IMR-90 (cell line): ENCODE results near the gene PARP6. TPM values are rescaled to one million over a fixed set of nuclear protein-coding genes. Genes with fewer than 3 reads are reported as not detected.

ENCODE experiments used
- ATAC-seq: fragments of 200-7000 bp; cut with Tn5 transposase; 2 replicates; pipeline ENCODE4 v1.9.1; 2020; ENCODE audit warnings: low read depth, mild to moderate bottlenecking, moderate library complexity
- BruUV-seq: library from RNA; stranded (reverse); fragments of 400-500 nt; replicated peaks from 2 replicates; lab custom pipeline; 2021; lab: Mats Ljungman, UMichigan
- CTCF ChIA-PET: fragments of 300-600 bp; formaldehyde crosslinking; extraction: SDS; loops from one replicate; lab custom pipeline; 2021; ENCODE audit warnings: antibody characterized with exemption; lab: Yijun Ruan, JAX
- POLR2A ChIA-PET: fragments of 300-600 bp; sonication (Branson Sonifier 250); formaldehyde crosslinking; loops from one replicate; lab custom pipeline; 2022; ENCODE audit warnings: antibody characterized with exemption; ENCODE audit not compliant: unreplicated experiment; lab: Charles Lee
- DNase-seq: peaks from one replicate; pipeline ENCODE4 v3.0.0; 2013
- H2AFZ ChIP-seq: replicated peaks from 2 replicates; pipeline ENCODE3; 2013; ENCODE audit warnings: low read length, mild to moderate bottlenecking; ENCODE audit not compliant: poor library complexity
- H2AK5ac ChIP-seq: 2 replicates; pipeline ENCODE4 v1.6.1; 2013; ENCODE audit warnings: low read depth, low read length, inconsistent platforms
- H2AK9ac ChIP-seq: replicated peaks from 2 replicates; pipeline ENCODE3; 2013; ENCODE audit warnings: mild to moderate bottlenecking, low read depth, low read length, moderate library complexity; ENCODE audit not compliant: poor library complexity
- H2BK120ac ChIP-seq: 2 replicates; pipeline ENCODE4 v1.6.1; 2013; ENCODE audit warnings: low read depth, low read length, inconsistent platforms
- H2BK15ac ChIP-seq: 3 replicates; pipeline ENCODE4 v1.6.1; 2013; ENCODE audit warnings: low read depth, low read length, inconsistent platforms
- H2BK20ac ChIP-seq: 2 replicates; pipeline ENCODE4 v1.6.1; 2013; ENCODE audit warnings: low read depth, mild to moderate bottlenecking, inconsistent platforms, low read length, moderate library complexity
- H2BK5ac ChIP-seq: 2 replicates; pipeline ENCODE4 v1.6.1; 2013; ENCODE audit warnings: mild to moderate bottlenecking, low read depth, low read length, inconsistent platforms; ENCODE audit not compliant: poor library complexity, severe bottlenecking
- H3K14ac ChIP-seq: replicated peaks from 2 replicates; pipeline ENCODE4 v1.6.1; 2013; ENCODE audit warnings: low read depth, low read length, inconsistent platforms
- H3K18ac ChIP-seq: 2 replicates; pipeline ENCODE4 v1.6.1; 2013; ENCODE audit warnings: low read depth, low read length, control low read depth
- H3K23ac ChIP-seq: 2 replicates; pipeline ENCODE4 v1.6.1; 2013; ENCODE audit warnings: low read depth, low read length, inconsistent platforms
- H3K27ac ChIP-seq: 2 replicates; pipeline ENCODE4 v1.5.1; 2013; ENCODE audit warnings: mild to moderate bottlenecking, control low read depth, low read length; ENCODE audit not compliant: insufficient read depth
- H3K27me3 ChIP-seq: 2 replicates; pipeline ENCODE4 v1.6.1; 2013; ENCODE audit warnings: low read length; ENCODE audit not compliant: control insufficient read depth, insufficient read depth
- H3K36me3 ChIP-seq: 2 replicates; pipeline ENCODE4 v1.6.1; 2013; ENCODE audit warnings: low read length, mixed read lengths; ENCODE audit not compliant: control insufficient read depth, insufficient read depth
- H3K4ac ChIP-seq: 2 replicates; pipeline ENCODE4 v1.6.1; 2013; ENCODE audit warnings: low read depth, low read length, inconsistent platforms
- H3K4me1 ChIP-seq: 2 replicates; pipeline ENCODE4 v1.6.1; 2013; ENCODE audit warnings: low read length, mixed read lengths; ENCODE audit not compliant: control insufficient read depth, insufficient read depth
- H3K4me2 ChIP-seq: 2 replicates; pipeline ENCODE4 v1.6.1; 2013; ENCODE audit warnings: low read depth, mild to moderate bottlenecking, control low read depth, low read length, moderate library complexity
- H3K4me3 ChIP-seq: 2 replicates; pipeline ENCODE4 v1.5.1; 2013; ENCODE audit warnings: low read depth, mild to moderate bottlenecking, control low read depth, low read length, moderate library complexity; ENCODE audit not compliant: insufficient read depth
- H3K56ac ChIP-seq: 2 replicates; pipeline ENCODE4 v1.6.1; 2013; ENCODE audit warnings: low read length, inconsistent platforms; ENCODE audit not compliant: insufficient read depth; ENCODE audit errors: extremely low read depth
- H3K79me1 ChIP-seq, 2 experiments: 2 replicates each; pipeline ENCODE4 v1.6.1; 2013; ENCODE audit warnings: low read length in 2 of 2, inconsistent platforms in 1 of 2, low read depth in 1 of 2
- H3K9ac ChIP-seq: 2 replicates; pipeline ENCODE4 v1.6.1; 2013; ENCODE audit warnings: low read depth, low read length, control low read depth
- H3K9me1 ChIP-seq: 2 replicates; pipeline ENCODE4 v1.6.1; 2013; ENCODE audit warnings: low read length, inconsistent platforms; ENCODE audit not compliant: insufficient read depth
- H3K9me3 ChIP-seq: 2 replicates; pipeline ENCODE4 v1.6.1; 2013; ENCODE audit warnings: low read length; ENCODE audit not compliant: control insufficient read depth, insufficient read depth
- H4K20me1 ChIP-seq: 2 replicates; pipeline ENCODE4 v1.6.1; 2013; ENCODE audit warnings: low read length, inconsistent platforms; ENCODE audit not compliant: insufficient read depth
- H4K5ac ChIP-seq: 2 replicates; pipeline ENCODE4 v1.6.1; 2013; ENCODE audit warnings: mild to moderate bottlenecking, low read depth, low read length, control low read depth
- H4K8ac ChIP-seq, 2 experiments: 2 replicates each; pipeline ENCODE4 v1.6.1; 2013; ENCODE audit warnings: low read depth in 2 of 2, low read length in 2 of 2, control low read depth in 1 of 2, inconsistent platforms in 1 of 2
- H4K91ac ChIP-seq: 2 replicates; pipeline ENCODE4 v1.6.1; 2013; ENCODE audit warnings: low read depth, low read length, inconsistent platforms; ENCODE audit not compliant: insufficient read depth
- BHLHE40 ChIP-seq: fragments of 150-350 bp; IDR thresholded peaks from 2 replicates; pipeline ENCODE4 v1.6.1; 2016; ENCODE audit warnings: mild to moderate bottlenecking, low read depth, low read length
- CEBPB ChIP-seq: IDR thresholded peaks from 2 replicates; pipeline ENCODE4 v1.6.1; 2012; ENCODE audit warnings: low read depth, low read length, improper control_type of control experiment
- CHD1 ChIP-seq: IDR thresholded peaks from 2 replicates; pipeline ENCODE4 v1.6.1; 2012; ENCODE audit warnings: low read depth, low read length, improper control_type of control experiment
- ELK1 ChIP-seq: fragments of 150-350 bp; IDR thresholded peaks from 2 replicates; pipeline ENCODE4 v1.6.1; 2016; ENCODE audit warnings: low read depth, mild to moderate bottlenecking, low read length, moderate library complexity, borderline replicate concordance
- FOS ChIP-seq: fragments of 150-350 bp; IDR thresholded peaks from 2 replicates; pipeline ENCODE4 v1.6.1; 2016; ENCODE audit warnings: low read depth, low read length
- MAFK ChIP-seq: IDR thresholded peaks from 2 replicates; pipeline ENCODE4 v1.6.1; 2012; ENCODE audit warnings: low read depth, low read length, improper control_type of control experiment
- MAZ ChIP-seq: IDR thresholded peaks from 2 replicates; pipeline ENCODE4 v1.6.1; 2012; ENCODE audit warnings: low read depth, mild to moderate bottlenecking, low read length, improper control_type of control experiment, moderate library complexity, borderline replicate concordance
- RAD21 ChIP-seq: IDR thresholded peaks from 2 replicates; pipeline ENCODE4 v1.6.1; 2012; ENCODE audit warnings: low read length, improper control_type of control experiment
- RCOR1 ChIP-seq: IDR thresholded peaks from 2 replicates; pipeline ENCODE4 v1.6.1; 2012; ENCODE audit warnings: mild to moderate bottlenecking, low read length, improper control_type of control experiment; ENCODE audit not compliant: insufficient replicate concordance
- RFX5 ChIP-seq: IDR thresholded peaks from 2 replicates; pipeline ENCODE4 v1.8.0; 2012; ENCODE audit warnings: low read depth, mild to moderate bottlenecking, low read length, moderate library complexity
- SMC3 ChIP-seq: fragments of 150-350 bp; IDR thresholded peaks from 2 replicates; pipeline ENCODE4 v1.6.1; 2016; ENCODE audit warnings: low read depth, mild to moderate bottlenecking, antibody characterized with exemption, low read length, moderate library complexity
- USF2 ChIP-seq: fragments of 150-350 bp; IDR thresholded peaks from 2 replicates; pipeline ENCODE4 v1.6.1; 2017; ENCODE audit warnings: mild to moderate bottlenecking, antibody characterized with exemption, low read length, low read depth
- WGBS, 2 experiments: methylation state at CpG; one replicate each; pipeline versions ENCODE4 v1.1.5 to v1.1.7; 2013; ENCODE audit warnings: missing lambda C conversion rate in 2 of 2; ENCODE audit not compliant: insufficient read length in 1 of 2; ENCODE audit errors: extremely low coverage in 2 of 2; 5-methylcytosine and 5-hydroxymethylcytosine counted together
- dilution Hi-C: fragments of 300-500 bp; cut with HindIII; formaldehyde crosslinking; loops from one replicate; pipeline ENCODE4 v1.14.3; 2018; ENCODE audit warnings: low sequenced_read_pairs; ENCODE audit not compliant: unreplicated experiment
- in situ Hi-C: fragments of 300-500 bp; cut with MboI; formaldehyde crosslinking; loops from 3 replicates; pipeline ENCODE4 v1.14.3; 2019; ENCODE audit warnings: low sequenced_read_pairs, inconsistent platforms, mixed read lengths
- intact Hi-C: fragments of 100-400 bp; cut with micrococcal nuclease; formaldehyde crosslinking; loops from 2 replicates; pipeline ENCODE4 v1.10.0; 2022
- polyA plus RNA-seq, 3 experiments: library from polyadenylated mRNA; depleted of rRNA; stranded (reverse); fragments of >200 nt; gene quantifications; 2 replicates each; pipeline ENCODE4 v1.2.3, GENCODE V29; 2012; ENCODE audit warnings: low replicate concordance in 1 of 3
- total RNA-seq: library from RNA; depleted of rRNA; stranded (reverse); fragments of >200 nt; gene quantifications from 2 replicates; pipeline ENCODE4 v1.2.3, GENCODE V29; 2012
- TF ChIP-seq, protein P1 (sequence below): conservative IDR thresholded peaks from 2 replicates; pipeline ENCODE4 v1.5.1; 2012; ENCODE audit warnings: mild to moderate bottlenecking, low read depth, low read length, improper control_type of control experiment

The PARP6 gene
- total and polyA plus RNA-seq, 2 of the 4 experiments (the other 2 are of a cell fraction), result 13.4 to 45.1 TPM

GRCh38 chr15:72231833-72232478 lies 40.4 kb downstream of the PARP6 start:
- H2BK15ac ChIP-seq, result peak overlapping the region; percentile 70; the same call in 2 of the 3 replicates
- peak overlapping the region; percentile 80 for H3K4ac ChIP-seq
- H2AFZ ChIP-seq, result peak overlapping the region; percentile 82
- H3K9me3 ChIP-seq, result no peaks in the 10 kb centered on the region
- ChIA-PET POLR2A (interaction anchor here (0.6 kb wide), 1 partner anchor 14 kb away, joined by 7 read pairs; no protein-coding TSS in a partner anchor), CTCF (no interaction called here)
- H3K4me2 ChIP-seq, result peak overlapping the region; percentile 96
- peak overlapping the region; percentile 85 for H2BK5ac ChIP-seq
- peaks cover 14% of the 10 kb centered on the region for H3K9me1 ChIP-seq
- peaks cover 18 to 46% of the 10 kb centered on the region in 2 experiments; a peak in 3 of 4 replicates for H3K79me1 ChIP-seq
- no TSS peak for BruUV-seq
- H3K14ac ChIP-seq, result peak overlapping the region; percentile 79
- H4K91ac ChIP-seq, result peak overlapping the region; percentile 77
- peak overlapping the region; percentile 90 for H3K27ac ChIP-seq
- peak overlapping the region; percentile 47; the same call in 1 of the 2 replicates for H2BK20ac ChIP-seq
- dilution Hi-C loops, result no loop called here
- DNase-seq, result peak; percentile 82
- in situ Hi-C loops, result no loop called here
- WGBS, 2 experiments, result 24% methylated on average over 2 of the region's 16 CpGs; no CpG with 5 or more reads in 1 of the 2 experiments
- peak overlapping the region; percentile 73 for H3K56ac ChIP-seq
- H3K9ac ChIP-seq, result peak overlapping the region; percentile 90
- peak overlapping the region; percentile 71 for H3K18ac ChIP-seq
- H3K27me3 ChIP-seq, result no peaks in the 10 kb centered on the region
- peaks cover 25% of the 10 kb centered on the region for H4K20me1 ChIP-seq
- peak overlapping the region; percentile 70 for H4K5ac ChIP-seq
- H4K8ac ChIP-seq, result peak overlapping the region; percentile 26 to 83
- peak overlapping the region; percentile 96 for H3K4me3 ChIP-seq
- H3K23ac ChIP-seq, result peak overlapping the region; percentile 75
- H3K4me1 ChIP-seq, result peaks cover 17% of the 10 kb centered on the region
- peak overlapping the region; percentile 78 for H2BK120ac ChIP-seq
- peaks cover 2% of the 10 kb centered on the region; the same call in 1 of the 2 replicates for H3K36me3 ChIP-seq
- intact Hi-C loops, result loop anchor here (2.0 kb wide), 1 partner anchor 33 kb away; no protein-coding TSS in a partner anchor
- H2AK5ac ChIP-seq, result peak overlapping the region; percentile 81
- peak; percentile 7 for ATAC-seq
- H2AK9ac ChIP-seq, result peak overlapping the region; percentile 99
- TF ChIP-seq MAZ (no peak; the same call in 1 of the 2 replicates), RFX5 (peak; percentile 42; the same call in 1 of the 2 replicates), USF2 (no peak), ELK1 (no peak), BHLHE40 (no peak), FOS (no peak), MAFK (peak; percentile 33; the same call in 1 of the 2 replicates), CEBPB (no peak), CHD1 (no peak), RAD21 (no peak), SMC3 (no peak), RCOR1 (no peak)
- TF ChIP-seq, protein P1, sequence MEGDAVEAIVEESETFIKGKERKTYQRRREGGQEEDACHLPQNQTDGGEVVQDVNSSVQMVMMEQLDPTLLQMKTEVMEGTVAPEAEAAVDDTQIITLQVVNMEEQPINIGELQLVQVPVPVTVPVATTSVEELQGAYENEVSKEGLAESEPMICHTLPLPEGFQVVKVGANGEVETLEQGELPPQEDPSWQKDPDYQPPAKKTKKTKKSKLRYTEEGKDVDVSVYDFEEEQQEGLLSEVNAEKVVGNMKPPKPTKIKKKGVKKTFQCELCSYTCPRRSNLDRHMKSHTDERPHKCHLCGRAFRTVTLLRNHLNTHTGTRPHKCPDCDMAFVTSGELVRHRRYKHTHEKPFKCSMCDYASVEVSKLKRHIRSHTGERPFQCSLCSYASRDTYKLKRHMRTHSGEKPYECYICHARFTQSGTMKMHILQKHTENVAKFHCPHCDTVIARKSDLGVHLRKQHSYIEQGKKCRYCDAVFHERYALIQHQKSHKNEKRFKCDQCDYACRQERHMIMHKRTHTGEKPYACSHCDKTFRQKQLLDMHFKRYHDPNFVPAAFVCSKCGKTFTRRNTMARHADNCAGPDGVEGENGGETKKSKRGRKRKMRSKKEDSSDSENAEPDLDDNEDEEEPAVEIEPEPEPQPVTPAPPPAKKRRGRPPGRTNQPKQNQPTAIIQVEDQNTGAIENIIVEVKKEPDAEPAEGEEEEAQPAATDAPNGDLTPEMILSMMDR, result no peak
